ENCODE data around the gene ANKRD13D. TPM values are rescaled to one million over a fixed set of nuclear protein-coding genes. Genes with fewer than 3 reads are reported as not detected.

The ANKRD13D gene
- total RNA-seq, 2 experiments from 2014 or later, result 148 to 172 TPM

DNA sequence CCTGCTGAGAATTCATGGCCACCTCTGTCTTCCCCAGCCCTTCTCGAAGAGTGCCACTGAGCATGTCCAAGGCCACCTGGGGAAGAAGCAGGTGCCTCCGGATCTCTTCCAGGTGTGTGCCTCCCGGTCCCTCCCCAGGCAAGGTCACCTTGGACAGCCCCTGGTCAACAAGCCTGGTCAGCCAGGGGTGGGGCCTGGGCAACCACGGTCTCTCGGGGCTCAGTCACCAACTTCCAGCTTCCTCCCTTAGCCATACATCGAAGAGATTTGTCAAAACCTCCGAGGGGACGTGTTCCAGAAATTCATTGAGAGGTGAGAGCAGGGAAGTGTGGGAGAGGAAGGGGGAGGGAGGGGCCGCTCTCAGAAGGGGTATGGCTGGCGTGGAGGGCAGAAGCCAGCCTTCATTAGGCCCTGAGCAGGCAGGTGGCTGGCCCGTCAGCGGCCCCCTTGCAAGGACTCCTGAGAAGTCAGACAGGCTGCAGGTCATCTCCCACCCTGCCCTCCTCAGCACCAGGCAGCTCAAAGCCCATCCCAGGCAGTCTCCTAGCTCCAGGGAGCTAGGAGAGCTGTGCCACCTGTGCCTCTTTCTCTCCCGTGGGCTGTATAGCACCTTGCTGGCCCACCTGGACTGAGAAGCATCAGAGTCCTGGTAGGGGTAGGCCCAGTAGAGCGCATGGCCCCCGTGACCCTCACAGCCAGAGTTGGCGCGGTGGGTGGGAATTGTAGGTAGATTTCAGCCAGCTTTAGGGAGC is 9.3 kb upstream of the ANKRD13D start:
- DNase-seq, result no peak
- Mint-ChIP-seq H3K9me3 (ENCODE audit: low read depth) (no peaks in the 10 kb centered on the region), H3K4me1 (peaks cover 63% of the 10 kb centered on the region), H3K27ac (peak overlapping the region; percentile 86), H3K4me3 (no peak overlapping the region), H3K27me3 (no peaks in the 10 kb centered on the region), H3K36me3 (peaks cover 46% of the 10 kb centered on the region)
- ATAC-seq, result no peak
- CTCF ChIA-PET, result interaction anchor here (1.7 to 5.7 kb wide), 3 partner anchors 9 to 38 kb away, joined by 4 to 59 read pairs (median 41); partner anchors contain the start of genes ANKRD13D and GRK2

DNA sequence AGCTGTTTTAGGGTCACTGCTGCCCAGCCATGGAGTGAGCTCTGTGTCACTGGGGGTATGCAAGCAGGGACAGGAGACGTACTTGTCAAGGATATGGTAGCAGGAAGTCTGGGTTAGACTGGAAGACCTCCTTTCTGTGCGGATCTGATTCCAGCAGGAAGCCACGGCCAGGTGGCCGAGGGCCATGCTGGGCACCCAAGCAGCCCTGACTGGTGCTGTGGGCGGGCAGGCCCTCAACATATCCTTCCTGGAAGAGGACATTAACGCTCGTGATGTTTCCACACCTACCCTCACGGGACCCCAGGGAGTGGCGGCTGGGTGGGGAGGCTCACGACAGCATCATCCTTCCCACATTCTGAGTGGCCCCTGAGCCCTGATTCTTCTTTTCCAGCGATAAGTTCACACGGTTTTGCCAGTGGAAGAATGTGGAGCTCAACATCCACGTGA is 8.7 kb upstream of the ANKRD13D start:
- CTCF ChIA-PET, result interaction anchor here (4.3 to 5.7 kb wide), 2 partner anchors 8 to 13 kb away, joined by 41 to 59 read pairs; partner anchors contain the start of genes ANKRD13D and GRK2
- H3K27me3 Mint-ChIP-seq, result no peaks in the 10 kb centered on the region
- peak overlapping the region; percentile 86 for H3K27ac Mint-ChIP-seq
- peaks cover 48% of the 10 kb centered on the region for H3K36me3 Mint-ChIP-seq
- H3K9me3 Mint-ChIP-seq (ENCODE audit: low read depth), result no peaks in the 10 kb centered on the region
- no peak for DNase-seq
- ATAC-seq, result no peak
- no peak overlapping the region for H3K4me3 Mint-ChIP-seq
- H3K4me1 Mint-ChIP-seq, result peaks cover 62% of the 10 kb centered on the region

- Mint-ChIP-seq H3K4me3 (no peak overlapping the region), H3K4me1 (peaks cover 58% of the 10 kb centered on the region), H3K36me3 (peaks cover 46% of the 10 kb centered on the region), H3K27me3 (no peaks in the 10 kb centered on the region), H3K9me3 (ENCODE audit: low read depth) (no peaks in the 10 kb centered on the region), H3K27ac (no peak overlapping the region)
- ATAC-seq (no peak), DNase-seq (no peak)
- CTCF ChIA-PET, result interaction anchor here (4.3 to 5.7 kb wide), 2 partner anchors 7 to 13 kb away, joined by 41 to 59 read pairs; partner anchors contain the start of genes ANKRD13D and GRK2
Measured at GRCh38 chr11:67280788-67281551, 8.1 kb upstream of the ANKRD13D start.

- CTCF ChIA-PET, result interaction anchor here (1.0 to 15.2 kb wide), 3 partner anchors 11 to 36 kb away, joined by 3 to 137 read pairs (median 6); partner anchors contain the start of gene GRK2
- no peak overlapping the region for H3K27ac Mint-ChIP-seq
- no peak overlapping the region for H3K4me3 Mint-ChIP-seq
- H3K27me3 Mint-ChIP-seq, result no peaks in the 10 kb centered on the region
- ATAC-seq (no peak), DNase-seq (no peak)
- peaks cover 46% of the 10 kb centered on the region for H3K36me3 Mint-ChIP-seq
- peaks cover 58% of the 10 kb centered on the region for H3K4me1 Mint-ChIP-seq
- H3K9me3 Mint-ChIP-seq (ENCODE audit: low read depth), result no peaks in the 10 kb centered on the region
Measured at GRCh38 chr11:67281552-67282150, 7.5 kb upstream of the ANKRD13D start.

GRCh38 chr11:67282155-67282875 is 6.8 kb upstream of the ANKRD13D start:
- peak overlapping the region; percentile 71 for H3K27ac Mint-ChIP-seq
- no peaks in the 10 kb centered on the region for H3K27me3 Mint-ChIP-seq
- CTCF ChIA-PET, result interaction anchor here (1.0 to 15.2 kb wide), 3 partner anchors 12 to 35 kb away, joined by 3 to 137 read pairs (median 6); partner anchors contain the start of gene GRK2
- peaks cover 47% of the 10 kb centered on the region for H3K36me3 Mint-ChIP-seq
- no peak for ATAC-seq
- DNase-seq, result no peak
- peaks cover 58% of the 10 kb centered on the region for H3K4me1 Mint-ChIP-seq
- H3K9me3 Mint-ChIP-seq (ENCODE audit: low read depth), result no peaks in the 10 kb centered on the region
- H3K4me3 Mint-ChIP-seq, result no peak overlapping the region

DNA sequence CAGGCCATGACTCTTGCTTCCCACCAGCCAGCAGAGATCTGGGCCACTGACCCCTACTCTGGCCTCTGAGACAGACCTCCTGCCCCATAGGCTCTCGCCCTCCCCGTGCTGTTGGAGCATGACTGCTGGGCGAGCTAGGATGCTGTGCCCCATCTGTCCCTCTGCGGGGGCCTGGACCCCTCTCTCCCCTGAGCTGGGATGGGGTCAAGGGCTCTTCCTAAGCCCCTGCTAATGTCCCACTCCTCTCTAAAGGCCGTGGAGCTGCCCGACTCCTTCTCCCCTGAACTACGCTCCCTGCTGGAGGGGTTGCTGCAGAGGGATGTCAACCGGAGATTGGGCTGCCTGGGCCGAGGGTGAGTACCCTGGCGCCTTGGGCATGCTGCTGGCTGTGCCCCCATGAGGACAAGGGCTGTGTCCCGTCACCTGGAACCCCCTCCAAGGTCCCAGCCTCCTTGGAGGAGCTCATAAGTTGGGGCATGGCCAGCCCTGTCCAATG is 6.2 kb upstream of the ANKRD13D start:
- Mint-ChIP-seq H3K36me3 (peaks cover 48% of the 10 kb centered on the region), H3K9me3 (ENCODE audit: low read depth) (no peaks in the 10 kb centered on the region), H3K27ac (peak overlapping the region; percentile 71), H3K27me3 (no peaks in the 10 kb centered on the region), H3K4me1 (peaks cover 58% of the 10 kb centered on the region), H3K4me3 (no peak overlapping the region)
- CTCF ChIA-PET, result interaction anchor here (1.0 to 15.2 kb wide), 4 partner anchors 12 to 35 kb away, joined by 3 to 137 read pairs (median 4); partner anchors contain the start of gene GRK2
- DNase-seq (no peak), ATAC-seq (no peak)

DNA sequence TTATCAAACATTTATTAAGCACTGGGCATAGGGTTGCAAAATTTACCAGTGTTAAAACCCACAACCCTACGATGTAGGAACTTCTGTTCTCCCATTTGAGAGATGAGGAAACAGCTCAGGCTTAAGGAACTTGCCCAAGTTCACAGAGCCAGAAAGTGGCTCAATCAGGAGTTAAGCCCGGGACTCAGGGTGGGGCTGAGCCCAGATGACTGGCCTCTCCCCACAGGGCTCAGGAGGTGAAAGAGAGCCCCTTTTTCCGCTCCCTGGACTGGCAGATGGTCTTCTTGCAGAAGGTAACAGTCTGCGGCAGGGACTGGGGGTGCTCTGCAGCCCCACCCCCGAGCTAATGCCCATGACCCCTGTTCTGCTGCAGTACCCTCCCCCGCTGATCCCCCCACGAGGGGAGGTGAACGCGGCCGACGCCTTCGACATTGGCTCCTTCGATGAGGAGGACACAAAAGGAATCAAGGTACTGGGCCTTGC is 5.6 kb upstream of the ANKRD13D start:
- no peak for ATAC-seq
- H3K36me3 Mint-ChIP-seq, result peaks cover 44% of the 10 kb centered on the region
- H3K9me3 Mint-ChIP-seq (ENCODE audit: low read depth), result no peaks in the 10 kb centered on the region
- peak overlapping the region; percentile 40 for H3K27ac Mint-ChIP-seq
- no peak for DNase-seq
- no peak overlapping the region for H3K4me3 Mint-ChIP-seq
- H3K27me3 Mint-ChIP-seq, result no peaks in the 10 kb centered on the region
- CTCF ChIA-PET, result interaction anchor here (1.5 to 15.2 kb wide), 2 partner anchors 13 to 35 kb away, joined by 3 to 137 read pairs; partner anchors contain the start of gene GRK2
- H3K4me1 Mint-ChIP-seq, result peaks cover 56% of the 10 kb centered on the region

GRCh38 chr11:67284811-67285540 is 4.1 kb upstream of the ANKRD13D start:
- Mint-ChIP-seq H3K27ac (peak overlapping the region; percentile 12), H3K36me3 (peaks cover 35% of the 10 kb centered on the region), H3K9me3 (ENCODE audit: low read depth) (no peaks in the 10 kb centered on the region), H3K4me1 (peaks cover 48% of the 10 kb centered on the region), H3K4me3 (no peak overlapping the region), H3K27me3 (no peaks in the 10 kb centered on the region)
- ATAC-seq (no peak), DNase-seq (no peak)
- CTCF ChIA-PET, result interaction anchor here (0.6 to 15.2 kb wide), 2 partner anchors 14 to 176 kb away, joined by 3 to 137 read pairs; partner anchors contain the start of gene GRK2

DNA sequence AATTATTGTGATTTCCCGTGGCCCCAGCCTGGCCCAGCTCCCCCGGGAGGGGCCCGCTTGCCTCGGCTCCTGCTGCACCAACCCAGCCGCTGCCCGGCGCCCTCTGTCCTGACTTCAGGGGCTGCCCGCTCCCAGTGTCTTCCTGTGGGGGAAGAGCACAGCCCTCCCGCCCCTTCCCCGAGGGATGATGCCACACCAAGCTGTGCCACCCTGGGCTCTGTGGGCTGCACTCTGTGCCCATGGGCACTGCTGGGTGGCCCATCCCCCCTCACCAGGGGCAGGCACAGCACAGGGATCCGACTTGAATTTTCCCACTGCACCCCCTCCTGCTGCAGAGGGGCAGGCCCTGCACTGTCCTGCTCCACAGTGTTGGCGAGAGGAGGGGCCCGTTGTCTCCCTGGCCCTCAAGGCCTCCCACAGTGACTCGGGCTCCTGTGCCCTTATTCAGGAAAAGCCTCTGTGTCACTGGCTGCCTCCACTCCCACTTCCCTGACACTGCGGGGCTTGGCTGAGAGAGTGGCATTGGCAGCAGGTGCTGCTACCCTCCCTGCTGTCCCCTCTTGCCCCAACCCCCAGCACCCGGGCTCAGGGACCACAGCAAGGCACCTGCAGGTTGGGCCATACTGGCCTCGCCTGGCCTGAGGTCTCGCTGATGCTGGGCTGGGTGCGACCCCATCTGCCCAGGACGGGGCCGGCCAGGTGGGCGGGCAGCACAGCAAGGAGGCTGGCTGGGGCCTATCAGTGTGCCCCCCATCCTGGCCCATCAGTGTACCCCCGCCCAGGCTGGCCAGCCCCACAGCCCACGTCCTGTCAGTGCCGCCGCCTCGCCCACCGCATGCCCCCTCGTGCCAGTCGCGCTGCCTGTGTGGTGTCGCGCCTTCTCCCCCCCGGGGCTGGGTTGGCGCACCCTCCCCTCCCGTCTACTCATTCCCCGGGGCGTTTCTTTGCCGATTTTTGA is 3.3 kb upstream of the ANKRD13D start:
- ATAC-seq (no peak), DNase-seq (no peak)
- H3K27me3 Mint-ChIP-seq, result no peaks in the 10 kb centered on the region
- CTCF ChIA-PET, result interaction anchor here (0.6 to 15.2 kb wide), 5 partner anchors 8 to 177 kb away, joined by 3 to 137 read pairs (median 46); partner anchors contain the start of gene GRK2
- peak overlapping the region; percentile 96 for H3K27ac Mint-ChIP-seq
- no peaks in the 10 kb centered on the region for H3K9me3 Mint-ChIP-seq (ENCODE audit: low read depth)
- peaks cover 51% of the 10 kb centered on the region for H3K4me1 Mint-ChIP-seq
- no peak overlapping the region for H3K4me3 Mint-ChIP-seq
- peaks cover 34% of the 10 kb centered on the region for H3K36me3 Mint-ChIP-seq

- H3K4me3 Mint-ChIP-seq, result peak overlapping the region; percentile 63
- peak overlapping the region; percentile 96 for H3K27ac Mint-ChIP-seq
- no peaks in the 10 kb centered on the region for H3K27me3 Mint-ChIP-seq
- CTCF ChIA-PET, result interaction anchor here (1.8 to 15.2 kb wide), 6 partner anchors 9 to 96 kb away, joined by 6 to 137 read pairs (median 39); partner anchors contain the start of gene GRK2
- peaks cover 60% of the 10 kb centered on the region for H3K4me1 Mint-ChIP-seq
- DNase-seq, result no peak
- ATAC-seq, result no peak
- peaks cover 40% of the 10 kb centered on the region for H3K36me3 Mint-ChIP-seq
- H3K9me3 Mint-ChIP-seq (ENCODE audit: low read depth), result no peaks in the 10 kb centered on the region
Measured at GRCh38 chr11:67286621-67287333, 2.3 kb upstream of the ANKRD13D start.
